HepG2 (cell line): ENCODE data around the gene RAB40C. TPM values are rescaled to one million over a fixed set of nuclear protein-coding genes. Genes with fewer than 3 reads are reported as not detected.

Experiments used
- ATAD3A ChIP-seq: sonication (generic); formaldehyde crosslinking; IDR thresholded peaks from 2 replicates; pipeline ENCODE4 v1.4.0; 2020; ENCODE audit warnings: missing genetic modification reagents
- HCFC1 ChIP-seq: fragments of 150-350 bp; IDR thresholded peaks from 2 replicates; pipeline ENCODE4 v1.6.1; 2014; ENCODE audit warnings: low read depth, low read length
- HDAC1 ChIP-seq: sonication (generic); formaldehyde crosslinking; IDR thresholded peaks from 2 replicates; pipeline ENCODE4 v1.5.1; 2020; ENCODE audit warnings: mild to moderate bottlenecking, missing genetic modification reagents
- MED13 ChIP-seq: sonication (generic); formaldehyde crosslinking; IDR thresholded peaks from 2 replicates; pipeline ENCODE4 v1.5.0; 2020; ENCODE audit warnings: missing genetic modification reagents
- SRSF1 ChIP-seq: fragments of 200-400 bp; formaldehyde crosslinking; optimal IDR thresholded peaks from 2 replicates; pipeline ENCODE3; 2017; ENCODE audit warnings: mild to moderate bottlenecking, low read depth, low read length, moderate library complexity
- TAF15 ChIP-seq: fragments of 200-400 bp; formaldehyde crosslinking; IDR thresholded peaks from one replicate; pipeline ENCODE4 v1.6.1; 2018; ENCODE audit warnings: mild to moderate bottlenecking, low read depth, low read length; ENCODE audit not compliant: poor library complexity, severe bottlenecking
- ZNF207 ChIP-seq: fragments of 450-650 bp; IDR thresholded peaks from 2 replicates; pipeline ENCODE4 v1.6.1; 2016; ENCODE audit warnings: antibody characterized with exemption, borderline replicate concordance
- ZNF468 ChIP-seq: sonication (generic); formaldehyde crosslinking; IDR thresholded peaks from 2 replicates; pipeline ENCODE4 v1.8.0; 2022; ENCODE audit warnings: mild to moderate bottlenecking, moderate library complexity, missing genetic modification reagents
- ZNF550 ChIP-seq: sonication (generic); formaldehyde crosslinking; IDR thresholded peaks from 2 replicates; pipeline ENCODE4 v1.4.0; 2020; ENCODE audit warnings: mild to moderate bottlenecking, missing genetic modification reagents, borderline replicate concordance
- ZNF784 ChIP-seq: sonication (generic); formaldehyde crosslinking; IDR thresholded peaks from 2 replicates; pipeline ENCODE4 v1.5.1; 2020; ENCODE audit warnings: missing genetic modification reagents, mild to moderate bottlenecking, borderline replicate concordance
- ZXDC ChIP-seq: sonication (generic); formaldehyde crosslinking; IDR thresholded peaks from 2 replicates; pipeline ENCODE4 v1.5.0; 2020; ENCODE audit warnings: mild to moderate bottlenecking, missing genetic modification reagents
- polyA plus RNA-seq, 8 experiments: library from polyadenylated mRNA; depleted of rRNA in 3 of 8; stranded (reverse) in 7 of 8; unstranded in 1 of 8; fragments of >200 nt; fragmentation: Illumina TruSeq in 4 of 8; extraction: Trizol in 4 of 8; gene quantifications; 2 replicates each; pipeline versions ENCODE4 v1.2.1 to v1.2.3, GENCODE V29; 2011 to 2016; ENCODE audit warnings: low read depth in 4 of 8, missing spikeins in 1 of 8, mixed read lengths in 1 of 8; ENCODE audit not compliant: insufficient read depth in 1 of 8
- total RNA-seq, 5 experiments: library from RNA; depleted of rRNA; stranded (reverse); fragments of >200 nt; fragmentation: Illumina TruSeq; extraction: Trizol; gene quantifications; 2 replicates each; pipeline ENCODE4 v1.2.3, GENCODE V29; 2016; ENCODE audit warnings: low read depth in 1 of 5
- TF ChIP-seq, protein P1 (sequence below): sonication (generic); formaldehyde crosslinking; IDR thresholded peaks from 2 replicates; pipeline ENCODE4 v1.4.0; 2020; ENCODE audit warnings: missing genetic modification reagents
- TF ChIP-seq, protein P2 (sequence below): sonication (generic); formaldehyde crosslinking; IDR thresholded peaks from 2 replicates; pipeline ENCODE4 v1.8.0; 2022; ENCODE audit warnings: mild to moderate bottlenecking, missing genetic modification reagents; ENCODE audit not compliant: insufficient replicate concordance

Gene RAB40C
- total and polyA plus RNA-seq, 2 of the 13 experiments (the other 11 are each of a cell fraction or from before 2014, with no cell fraction given): 7.7 to 11.5 TPM

DNA sequence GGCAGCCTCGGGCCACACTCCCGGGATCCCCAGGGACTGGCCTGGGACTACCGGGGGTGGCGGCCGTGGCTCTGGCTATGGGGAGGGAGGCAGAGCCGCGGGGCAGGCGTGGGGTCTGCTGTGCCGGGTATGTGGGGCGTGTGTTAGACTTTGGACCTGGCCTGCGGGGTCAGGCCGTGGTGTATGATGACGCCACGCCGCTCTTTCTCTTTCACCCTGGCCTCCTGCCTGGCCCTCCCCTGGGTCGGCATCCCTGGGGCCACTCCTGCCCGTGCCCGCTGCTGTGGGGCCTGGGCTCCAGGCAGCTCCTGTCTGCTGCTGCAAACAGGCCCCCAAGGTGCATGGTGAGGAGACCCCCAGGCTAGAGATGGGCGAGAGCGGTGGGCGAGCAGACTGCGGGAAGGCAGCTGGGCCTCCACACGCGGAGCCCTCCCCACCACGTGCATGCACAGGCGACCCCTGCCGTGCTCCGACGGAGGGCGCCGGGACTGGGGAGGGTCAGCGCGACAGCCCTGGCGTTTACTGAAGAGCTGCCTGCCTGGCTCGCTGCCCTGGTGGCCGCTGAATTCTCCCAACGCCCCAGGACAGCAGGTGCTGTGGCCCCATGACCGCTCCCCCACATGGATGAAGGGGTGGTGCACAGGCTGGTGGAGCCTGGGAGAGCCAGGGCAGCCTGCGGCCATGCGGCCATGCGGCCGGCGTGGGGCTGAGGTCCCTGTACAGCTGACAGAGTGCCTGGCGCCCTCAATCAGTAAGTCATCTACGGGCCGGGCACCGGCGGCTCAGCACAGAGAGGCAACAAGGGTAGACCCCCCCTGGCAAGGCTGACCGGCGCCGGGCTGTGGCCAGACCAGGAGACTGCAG lies 46.3 kb upstream of the RAB40C start (continued):
- TF ChIP-seq, protein P1, sequence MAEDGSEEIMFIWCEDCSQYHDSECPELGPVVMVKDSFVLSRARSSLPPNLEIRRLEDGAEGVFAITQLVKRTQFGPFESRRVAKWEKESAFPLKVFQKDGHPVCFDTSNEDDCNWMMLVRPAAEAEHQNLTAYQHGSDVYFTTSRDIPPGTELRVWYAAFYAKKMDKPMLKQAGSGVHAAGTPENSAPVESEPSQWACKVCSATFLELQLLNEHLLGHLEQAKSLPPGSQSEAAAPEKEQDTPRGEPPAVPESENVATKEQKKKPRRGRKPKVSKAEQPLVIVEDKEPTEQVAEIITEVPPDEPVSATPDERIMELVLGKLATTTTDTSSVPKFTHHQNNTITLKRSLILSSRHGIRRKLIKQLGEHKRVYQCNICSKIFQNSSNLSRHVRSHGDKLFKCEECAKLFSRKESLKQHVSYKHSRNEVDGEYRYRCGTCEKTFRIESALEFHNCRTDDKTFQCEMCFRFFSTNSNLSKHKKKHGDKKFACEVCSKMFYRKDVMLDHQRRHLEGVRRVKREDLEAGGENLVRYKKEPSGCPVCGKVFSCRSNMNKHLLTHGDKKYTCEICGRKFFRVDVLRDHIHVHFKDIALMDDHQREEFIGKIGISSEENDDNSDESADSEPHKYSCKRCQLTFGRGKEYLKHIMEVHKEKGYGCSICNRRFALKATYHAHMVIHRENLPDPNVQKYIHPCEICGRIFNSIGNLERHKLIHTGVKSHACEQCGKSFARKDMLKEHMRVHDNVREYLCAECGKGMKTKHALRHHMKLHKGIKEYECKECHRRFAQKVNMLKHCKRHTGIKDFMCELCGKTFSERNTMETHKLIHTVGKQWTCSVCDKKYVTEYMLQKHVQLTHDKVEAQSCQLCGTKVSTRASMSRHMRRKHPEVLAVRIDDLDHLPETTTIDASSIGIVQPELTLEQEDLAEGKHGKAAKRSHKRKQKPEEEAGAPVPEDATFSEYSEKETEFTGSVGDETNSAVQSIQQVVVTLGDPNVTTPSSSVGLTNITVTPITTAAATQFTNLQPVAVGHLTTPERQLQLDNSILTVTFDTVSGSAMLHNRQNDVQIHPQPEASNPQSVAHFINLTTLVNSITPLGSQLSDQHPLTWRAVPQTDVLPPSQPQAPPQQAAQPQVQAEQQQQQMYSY: peak; percentile 74
- TF ChIP-seq ZNF550 (CRISPR knock-in tag) (no peak), ZNF784 (CRISPR knock-in tag) (no peak), ZXDC (CRISPR knock-in tag) (no peak), ZNF468 (CRISPR knock-in tag) (no peak), ATAD3A (CRISPR knock-in tag) (no peak), MED13 (CRISPR knock-in tag) (no peak), HCFC1 (no peak), ZNF207 (no peak), SRSF1 (peak; percentile 78), HDAC1 (CRISPR knock-in tag) (peak; percentile 75), TAF15 (no peak)
- TF ChIP-seq, protein P2, sequence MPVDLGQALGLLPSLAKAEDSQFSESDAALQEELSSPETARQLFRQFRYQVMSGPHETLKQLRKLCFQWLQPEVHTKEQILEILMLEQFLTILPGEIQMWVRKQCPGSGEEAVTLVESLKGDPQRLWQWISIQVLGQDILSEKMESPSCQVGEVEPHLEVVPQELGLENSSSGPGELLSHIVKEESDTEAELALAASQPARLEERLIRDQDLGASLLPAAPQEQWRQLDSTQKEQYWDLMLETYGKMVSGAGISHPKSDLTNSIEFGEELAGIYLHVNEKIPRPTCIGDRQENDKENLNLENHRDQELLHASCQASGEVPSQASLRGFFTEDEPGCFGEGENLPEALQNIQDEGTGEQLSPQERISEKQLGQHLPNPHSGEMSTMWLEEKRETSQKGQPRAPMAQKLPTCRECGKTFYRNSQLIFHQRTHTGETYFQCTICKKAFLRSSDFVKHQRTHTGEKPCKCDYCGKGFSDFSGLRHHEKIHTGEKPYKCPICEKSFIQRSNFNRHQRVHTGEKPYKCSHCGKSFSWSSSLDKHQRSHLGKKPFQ: peak; percentile 49
